Cardiac muscle cell (in vitro differentiated cells and primary cell): Measurements from ENCODE around the gene STRAP. TPM values are rescaled to one million over a fixed set of nuclear protein-coding genes. Genes with fewer than 3 reads are reported as not detected.
"Not testable (repeated sequence)": the region's sequence is repeated elsewhere in the genome, so short reads cannot be mapped to it uniquely, and the experiment has no call there.

Experiments used
- DNase-seq, 2 donors: peaks; one replicate each; pipeline versions ENCODE4 v3.0.0 to v3.0.0-alpha.2; 2010 to 2017; ENCODE audit warnings: low read depth in 1 of 2, low spot score in 1 of 2
- H3K27ac ChIP-seq: fragments of 200-600 bp; sonication (generic); 2 replicates; pipeline ENCODE4 v1.5.1; 2016
- H3K27me3 ChIP-seq: fragments of 200-600 bp; sonication (generic); 2 replicates; pipeline ENCODE4 v1.6.0; 2016; ENCODE audit warnings: control low read depth
- H3K36me3 ChIP-seq: fragments of 200-600 bp; sonication (generic); 2 replicates; pipeline ENCODE4 v1.5.1; 2016; ENCODE audit warnings: control low read depth
- H3K4me1 ChIP-seq: fragments of 200-600 bp; sonication (generic); 2 replicates; pipeline ENCODE4 v1.8.1; 2017; ENCODE audit warnings: low read depth, mild to moderate bottlenecking, mixed run types
- H3K4me3 ChIP-seq: fragments of 200-600 bp; sonication (generic); 2 replicates; pipeline ENCODE4 v1.5.1; 2016; ENCODE audit warnings: mild to moderate bottlenecking
- H3K9me3 ChIP-seq: fragments of 200-600 bp; sonication (generic); 2 replicates; pipeline ENCODE4 v1.5.1; 2017; ENCODE audit warnings: low read depth, mild to moderate bottlenecking, control low read depth
- CTCF ChIP-seq: IDR thresholded peaks from 2 replicates; pipeline ENCODE4 v1.5.1; 2012; ENCODE audit warnings: low read depth, mild to moderate bottlenecking, low read length
- polyA plus RNA-seq: library from polyadenylated mRNA; unstranded; fragments of >200 nt; fragmentation: Nextera tagmentation; extraction: Ambion mirVana; gene quantifications from 2 replicates; pipeline ENCODE4 v1.2.1, GENCODE V29; 2016
- total RNA-seq: library from RNA; depleted of rRNA; stranded (reverse); fragments of >200 nt; gene quantifications from 2 replicates; pipeline ENCODE4 v1.2.3, GENCODE V29; 2016

STRAP gene
- total and polyA plus RNA-seq, 2 experiments from 2014 or later = 81.6 to 261 TPM

- H3K4me1 ChIP-seq = no peaks in the 10 kb centered on the region
- H3K27ac ChIP-seq = no peak overlapping the region
- H3K27me3 ChIP-seq = no peaks in the 10 kb centered on the region
- no peak overlapping the region for H3K4me3 ChIP-seq
- no peaks in the 10 kb centered on the region for H3K36me3 ChIP-seq
- no peak for DNase-seq
- H3K9me3 ChIP-seq = no peaks in the 10 kb centered on the region
- TF ChIP-seq CTCF = no peak
These were observed 51.6 kb downstream of the STRAP start for GRCh38 chr12:15933751-15934150.

- no peak overlapping the region for H3K4me3 ChIP-seq
- H3K4me1 ChIP-seq = no peaks in the 10 kb centered on the region
- no peaks in the 10 kb centered on the region for H3K9me3 ChIP-seq
- TF ChIP-seq CTCF = no peak
- no peak overlapping the region for H3K27ac ChIP-seq
- H3K27me3 ChIP-seq = no peaks in the 10 kb centered on the region
- H3K36me3 ChIP-seq = no peaks in the 10 kb centered on the region
- DNase-seq = no peak
These were observed 54.6 kb downstream of the STRAP start for GRCh38 chr12:15936751-15937150.

DNA sequence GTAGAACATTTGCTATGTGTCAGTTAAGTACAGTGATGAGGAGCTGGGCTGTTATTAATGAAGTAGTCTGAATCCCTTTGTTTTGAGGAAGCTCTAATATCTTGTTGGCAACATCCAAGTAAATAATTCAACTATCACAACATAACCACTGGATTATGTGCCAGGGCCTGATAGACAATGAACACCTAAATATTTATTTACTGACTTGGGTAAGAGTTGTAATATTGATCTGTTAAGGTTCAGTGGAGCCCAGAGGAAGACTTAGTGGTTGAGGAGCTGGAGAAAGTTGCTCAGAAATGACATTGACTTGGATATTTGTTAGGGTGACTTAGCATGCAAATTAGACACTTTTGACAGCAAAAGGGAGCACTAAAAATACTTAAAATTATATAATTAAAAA is 55.7 kb downstream of the STRAP start:
- Histone ChIP-seq H3K36me3 (no peaks in the 10 kb centered on the region), H3K9me3 (no peaks in the 10 kb centered on the region), H3K4me1 (no peaks in the 10 kb centered on the region), H3K27ac (no peak overlapping the region), H3K4me3 (no peak overlapping the region), H3K27me3 (no peaks in the 10 kb centered on the region)
- no peak for TF ChIP-seq CTCF
- no peak for DNase-seq

- H3K4me3 ChIP-seq = no peak overlapping the region
- no peaks in the 10 kb centered on the region for H3K36me3 ChIP-seq
- no peak overlapping the region for H3K27ac ChIP-seq
- no peaks in the 10 kb centered on the region for H3K27me3 ChIP-seq
- no peaks in the 10 kb centered on the region for H3K9me3 ChIP-seq
- DNase-seq = no peak
- TF ChIP-seq CTCF = no peak
- H3K4me1 ChIP-seq = no peaks in the 10 kb centered on the region
These were observed 56.9 kb downstream of the STRAP start for GRCh38 chr12:15939111-15939510.

GRCh38 chr12:15942475-15942874 is 60.3 kb downstream of the STRAP start:
- H3K4me1 ChIP-seq = no peaks in the 10 kb centered on the region
- no peaks in the 10 kb centered on the region for H3K27me3 ChIP-seq
- no peak overlapping the region for H3K27ac ChIP-seq
- DNase-seq = no peak
- no peaks in the 10 kb centered on the region for H3K9me3 ChIP-seq
- no peaks in the 10 kb centered on the region for H3K36me3 ChIP-seq
- no peak overlapping the region for H3K4me3 ChIP-seq
- TF ChIP-seq CTCF = no peak

DNA sequence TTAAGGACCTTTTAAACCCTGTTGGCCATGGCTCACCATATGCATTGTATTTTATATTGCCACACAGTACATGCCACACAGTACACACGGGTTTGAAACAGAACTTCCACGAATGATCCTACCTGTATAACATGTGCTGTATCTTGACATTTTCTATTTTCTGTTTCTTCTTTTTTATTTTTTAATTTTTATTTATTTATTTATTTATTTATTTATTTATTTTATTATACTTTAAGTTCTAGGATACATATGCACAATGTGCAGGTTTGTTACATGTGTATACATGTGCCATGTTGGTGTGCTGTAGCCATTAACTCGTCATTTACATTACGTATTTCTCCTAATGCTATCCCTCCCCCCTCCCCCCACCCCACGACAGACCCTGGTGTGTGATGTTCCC is 61.3 kb downstream of the STRAP start:
- H3K27me3 ChIP-seq, H3K27ac ChIP-seq, H3K9me3 ChIP-seq, H3K4me3 ChIP-seq, DNase-seq, H3K36me3 ChIP-seq, H3K4me1 ChIP-seq: not testable (repeated sequence)

DNA sequence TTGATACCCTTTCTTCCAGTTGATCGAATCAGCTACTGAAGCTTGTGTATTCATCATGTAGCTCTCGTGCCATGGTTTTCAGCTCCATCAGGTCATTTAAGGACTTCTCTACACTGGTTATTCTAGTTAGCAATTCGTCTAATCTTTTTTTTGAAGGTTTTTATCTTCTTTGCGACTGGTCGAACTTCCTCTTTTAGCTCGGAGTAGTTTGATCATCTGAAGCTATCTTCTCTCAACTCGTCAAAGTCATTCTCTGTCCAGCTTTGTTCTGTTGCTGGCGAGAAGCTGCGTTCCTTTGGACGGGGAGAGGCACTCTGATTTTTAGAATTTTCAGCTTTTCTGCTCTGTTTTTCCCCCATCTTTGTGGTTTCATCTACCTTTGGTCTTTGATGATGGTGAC is 66.3 kb downstream of the STRAP start:
- not testable (repeated sequence) for H3K27me3 ChIP-seq

More for the DNA sequence above, 66.3 kb downstream of the STRAP start:
- DNase-seq, H3K9me3 ChIP-seq, H3K36me3 ChIP-seq, H3K4me1 ChIP-seq, H3K27ac ChIP-seq, H3K4me3 ChIP-seq: not testable (repeated sequence)
